Dermis microvascular lymphatic vessel endothelial cell (primary cell): ENCODE results near the gene LAMC3. TPM values are rescaled to one million over a fixed set of nuclear protein-coding genes. Genes with fewer than 3 reads are reported as not detected.
A peak's percentile ranks its signal among the peaks of the same experiment; 100 is the strongest.
"Not testable (repeated sequence)": the region's sequence is repeated elsewhere in the genome, so short reads cannot be mapped to it uniquely, and the experiment has no call there.

Experiments
- DNase-seq, 2 donors: peaks; one replicate each; pipeline versions ENCODE4 v3.0.0 to v3.0.0-alpha.2; 2010; ENCODE audit warnings: low read depth in 2 of 2
- total RNA-seq: library from RNA; depleted of rRNA; stranded (reverse); fragments of >200 nt; gene quantifications from 2 replicates; pipeline ENCODE4 v1.2.1, GENCODE V29; 2014

LAMC3 gene
- total RNA-seq, 1 donor from 2014 or later = 1.2 TPM

GRCh38 chr9:131096269-131097125, 87.5 kb downstream of the LAMC3 start, which contains the start of gene AIF1L:
TSS of gene AIF1L (plus strand) at chr9:131096531. CDS start at chr9:131096630, 99 bp downstream.
- peak in 1 of 2 donors; percentile 49 for DNase-seq

GRCh38 chr9:131097126-131097947, 88.4 kb downstream of the LAMC3 start:
- no peak for DNase-seq

GRCh38 chr9:131097948-131098278, 88.9 kb downstream of the LAMC3 start:
- no peak for DNase-seq

DNA sequence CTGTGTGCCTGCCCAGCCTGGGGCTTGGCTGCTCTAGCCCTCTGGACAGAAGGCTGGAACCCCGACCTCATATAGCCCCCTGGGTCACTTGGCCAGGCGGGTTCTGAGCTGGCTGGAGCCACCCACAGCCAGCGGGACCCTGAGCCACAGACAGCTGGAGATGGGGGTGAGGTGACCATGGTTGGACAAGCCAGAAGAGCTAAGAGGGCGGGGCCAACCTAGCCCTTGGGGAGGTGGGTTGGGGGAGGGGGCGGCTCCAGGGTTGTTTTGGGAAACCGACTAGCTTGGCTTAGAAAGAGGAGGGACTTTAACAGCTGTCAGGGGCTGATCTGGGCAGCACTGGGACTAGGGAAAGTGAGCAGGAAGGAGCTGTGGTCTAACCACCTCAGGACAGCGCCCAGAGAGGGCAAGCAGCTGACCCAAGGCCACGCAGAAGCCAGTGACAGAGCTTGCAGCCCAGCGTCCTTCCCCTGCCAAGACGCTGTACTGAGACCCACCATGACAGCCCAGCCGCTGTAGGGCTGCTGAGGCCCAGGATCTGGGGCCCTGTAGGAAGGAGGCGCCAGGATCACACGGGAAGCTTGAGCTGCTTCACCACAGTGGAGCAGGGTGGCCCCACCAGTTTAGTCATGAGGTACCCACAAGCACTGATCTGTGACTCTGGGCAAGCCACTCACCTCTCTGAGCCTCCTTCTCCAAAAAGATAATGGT, 89.6 kb downstream of the LAMC3 start:
- no peak for DNase-seq

DNA sequence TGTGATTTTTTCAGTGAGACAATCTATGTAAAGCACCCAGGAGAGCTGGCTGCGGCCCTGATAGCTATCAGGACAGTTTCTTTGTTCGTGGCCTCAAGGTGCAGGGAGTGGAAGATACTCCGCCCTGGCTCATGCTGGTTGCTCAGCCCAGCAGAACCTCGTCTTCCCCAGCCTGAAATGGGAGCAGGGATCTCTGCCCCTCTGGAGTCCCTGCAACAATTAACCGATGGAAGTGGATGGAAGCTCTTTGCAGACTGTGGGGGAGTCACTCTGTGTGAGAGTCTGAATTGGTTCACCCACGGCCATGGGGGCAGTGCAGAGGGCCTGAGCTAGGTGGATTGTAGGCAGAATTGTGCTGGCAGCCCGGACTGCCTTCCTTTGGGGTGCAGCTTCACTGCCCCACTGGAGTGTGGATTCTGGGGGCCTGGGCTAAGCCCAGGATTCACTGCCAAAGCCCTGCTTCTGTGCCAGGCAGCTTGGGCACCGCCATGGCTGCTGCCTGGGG, 90.2 kb downstream of the LAMC3 start:
- DNase-seq = no peak

- DNase-seq = not testable (repeated sequence)
These were observed 90.9 kb downstream of the LAMC3 start for GRCh38 chr9:131099845-131100244.

DNA sequence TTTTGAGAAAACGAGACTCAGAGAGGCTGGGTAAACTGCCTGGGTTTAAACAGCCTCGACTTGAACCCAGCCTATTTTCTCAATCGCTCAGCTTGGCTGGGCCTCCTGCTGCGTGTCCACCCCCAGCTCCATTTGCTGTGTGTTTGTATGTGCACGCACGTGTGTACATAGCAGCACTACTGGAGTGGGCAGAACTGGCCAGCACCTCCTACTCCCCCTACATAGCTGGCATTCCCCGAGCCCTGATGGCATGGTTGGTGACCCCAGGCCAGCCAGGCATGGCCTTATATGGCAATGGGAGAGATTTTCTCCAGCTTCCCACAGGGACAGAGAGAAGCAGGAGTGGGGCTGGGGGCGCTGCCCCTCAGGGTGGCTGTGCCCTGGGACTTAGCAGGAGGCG, 91.5 kb downstream of the LAMC3 start:
- no peak for DNase-seq

- DNase-seq = no peak
These were observed 92.4 kb downstream of the LAMC3 start for GRCh38 chr9:131101207-131101964.

- DNase-seq = no peak
These were observed 94.0 kb downstream of the LAMC3 start for GRCh38 chr9:131103024-131103423.

DNA sequence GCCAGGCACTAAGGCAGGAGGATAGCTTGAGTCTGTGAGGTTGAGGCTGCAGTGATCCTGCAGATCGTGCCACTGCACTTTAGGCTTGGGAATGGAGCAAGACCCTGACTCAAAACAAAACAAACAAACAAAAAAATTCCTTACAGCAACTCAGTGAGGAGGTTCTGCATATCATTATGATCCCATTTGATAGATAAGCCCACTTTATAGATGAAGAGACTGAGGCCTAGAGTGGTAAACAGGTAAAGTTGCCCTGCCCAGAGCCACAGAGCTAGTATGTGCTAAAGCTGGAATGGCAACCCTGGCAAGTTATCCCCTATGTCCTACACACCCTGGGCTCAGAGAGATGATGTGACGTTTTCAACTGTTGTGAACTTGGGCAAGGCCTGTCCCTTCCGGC, 94.6 kb downstream of the LAMC3 start:
- no peak for DNase-seq

DNA sequence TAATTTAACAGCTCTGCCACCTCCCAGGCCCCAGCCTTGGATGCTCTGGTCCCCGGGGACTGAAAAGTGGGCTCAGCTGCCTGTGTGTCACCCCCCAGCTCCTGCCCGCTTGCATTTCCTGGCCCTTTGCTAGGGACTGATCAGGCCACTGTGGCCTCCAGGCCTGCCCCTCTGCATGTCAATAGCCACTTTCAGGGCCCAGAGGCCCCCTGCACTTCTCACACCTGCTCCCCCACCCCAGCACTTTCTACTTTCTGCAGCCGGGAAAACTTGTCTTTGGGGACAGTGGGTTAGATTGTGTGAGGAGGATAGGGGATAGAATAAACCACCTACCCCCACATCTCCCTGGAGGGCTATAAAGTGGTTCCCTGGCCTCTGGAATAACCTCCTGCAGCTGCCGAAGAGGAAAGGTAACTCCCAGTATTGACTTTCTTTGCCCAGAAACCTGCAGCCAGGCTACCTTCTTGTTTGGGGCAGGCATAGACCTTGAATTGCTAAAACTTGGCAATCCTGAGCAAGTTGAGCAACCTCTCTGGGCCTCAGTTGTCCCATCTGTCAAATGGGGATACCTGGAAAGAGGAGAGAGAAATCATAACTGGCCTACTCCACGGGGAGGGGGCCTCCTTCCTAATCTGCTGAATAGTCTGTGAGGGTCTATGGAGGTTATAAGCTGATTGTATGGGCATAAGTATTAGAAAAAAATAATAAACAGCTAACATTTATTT, 95.2 kb downstream of the LAMC3 start:
- no peak for DNase-seq

GRCh38 chr9:131105952-131106351, 97.0 kb downstream of the LAMC3 start:
- no peak for DNase-seq

DNA sequence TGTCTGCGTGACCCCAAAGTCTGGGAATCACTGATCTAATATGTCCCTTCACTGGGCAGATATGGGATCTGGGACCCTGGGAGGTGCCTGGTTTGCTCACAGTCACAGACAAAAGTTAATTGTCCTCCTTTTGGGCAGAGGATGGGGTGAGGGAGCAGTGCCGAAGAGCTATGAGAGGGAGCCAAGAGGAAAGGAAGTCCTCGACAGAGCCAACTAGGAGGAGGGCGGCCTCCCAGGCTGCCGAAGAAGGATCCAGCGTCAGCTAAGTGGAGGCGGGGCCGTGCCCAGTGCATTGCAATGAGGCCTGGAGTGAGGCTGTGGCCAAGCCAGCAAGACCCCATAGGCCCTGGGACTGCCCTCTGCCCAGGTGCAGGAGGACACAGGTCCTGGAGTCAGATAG, 98.8 kb downstream of the LAMC3 start:
- no peak for DNase-seq

DNA sequence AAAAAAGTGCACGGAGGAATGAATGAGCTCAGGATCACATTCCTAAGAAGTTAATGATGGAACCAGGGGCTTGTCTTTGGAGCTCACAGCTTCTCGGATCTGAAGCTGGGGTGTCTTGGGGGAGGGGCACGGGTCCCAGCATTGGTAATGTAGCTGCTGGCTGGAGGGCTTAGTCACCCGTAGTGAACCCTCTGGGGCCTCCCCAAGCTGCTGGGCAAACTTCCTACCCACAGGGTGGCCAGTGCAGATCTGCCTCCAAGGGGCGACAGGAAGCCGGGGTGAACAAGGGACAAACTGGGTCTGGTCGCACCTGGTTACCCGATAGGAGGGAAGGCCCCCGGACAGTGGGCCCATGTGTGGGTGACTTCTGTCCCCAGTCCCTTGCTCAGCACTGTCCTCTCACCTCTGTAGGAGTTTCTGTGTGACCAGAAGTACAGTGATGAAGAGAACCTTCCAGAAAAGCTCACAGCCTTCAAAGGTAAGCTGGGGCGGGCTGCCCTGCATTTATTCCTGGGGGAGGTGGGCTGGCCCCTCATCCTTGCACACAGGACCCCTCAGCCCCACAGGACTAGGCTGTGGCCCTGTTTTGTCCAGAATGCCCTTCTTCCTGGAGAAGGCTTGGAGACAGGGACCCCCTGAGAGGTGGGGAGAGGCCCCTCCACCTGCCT, 102.3 kb downstream of the LAMC3 start:
- DNase-seq = no peak

DNA sequence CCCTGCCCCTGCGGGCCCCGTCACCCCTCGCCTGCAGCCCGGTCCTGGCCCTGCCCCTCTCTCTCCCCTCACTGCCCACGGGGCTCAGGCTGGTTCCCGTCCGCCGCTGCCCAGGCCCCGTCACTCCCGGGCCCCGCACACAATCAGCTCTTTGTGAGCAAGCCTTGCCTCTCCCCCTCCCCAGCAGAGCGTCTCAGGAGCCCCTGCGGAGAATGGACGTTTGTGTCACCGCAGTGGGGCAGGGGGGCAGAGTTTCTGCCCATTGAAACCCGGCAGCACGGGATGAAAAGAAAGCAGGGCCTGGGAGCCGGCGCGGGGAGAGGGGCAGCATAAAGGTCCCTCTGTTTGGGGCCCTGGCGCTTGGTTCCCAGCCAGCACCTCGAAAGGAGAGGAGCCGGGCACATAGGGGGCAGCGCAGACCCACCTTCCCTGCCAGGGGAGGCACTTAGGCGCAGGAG, 102.9 kb downstream of the LAMC3 start:
- no peak for DNase-seq

DNA sequence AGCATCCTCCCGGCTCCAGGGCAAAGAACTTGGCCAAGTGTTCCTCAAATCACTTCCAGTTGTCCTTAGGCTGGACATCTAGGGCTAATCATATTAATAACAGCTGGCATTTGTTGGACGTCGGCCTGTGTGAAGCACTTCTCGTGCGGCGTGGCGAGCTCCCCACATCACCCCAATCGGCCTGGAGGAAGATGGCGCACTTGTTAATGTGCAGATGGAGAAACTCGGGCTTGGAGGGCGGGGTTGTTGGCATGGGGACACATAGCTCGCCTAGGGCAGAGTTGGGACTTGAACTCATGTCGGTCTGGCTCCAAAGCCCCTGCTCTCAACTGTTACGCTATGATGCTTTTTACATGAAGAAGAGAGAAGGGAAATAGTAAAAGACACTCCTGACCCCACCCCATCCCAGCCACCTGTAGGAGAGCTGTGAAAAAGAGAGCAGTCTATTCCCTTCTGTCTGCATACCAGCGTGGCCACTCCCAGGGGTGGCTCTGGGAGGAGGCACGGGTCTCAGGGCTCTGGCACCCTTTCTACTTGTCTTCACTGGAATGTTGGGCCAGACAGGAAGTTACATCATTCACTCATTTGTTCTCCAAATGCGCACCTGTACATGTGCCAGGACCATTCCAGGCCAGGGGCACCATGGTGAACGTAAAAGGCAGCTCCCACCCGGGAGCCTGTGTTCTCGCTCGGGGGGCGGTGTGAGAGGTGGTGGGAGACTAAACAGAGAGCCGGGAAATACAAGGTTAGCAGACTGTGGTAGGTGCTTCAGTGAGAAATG, 103.6 kb downstream of the LAMC3 start:
- DNase-seq = no peak

DNA sequence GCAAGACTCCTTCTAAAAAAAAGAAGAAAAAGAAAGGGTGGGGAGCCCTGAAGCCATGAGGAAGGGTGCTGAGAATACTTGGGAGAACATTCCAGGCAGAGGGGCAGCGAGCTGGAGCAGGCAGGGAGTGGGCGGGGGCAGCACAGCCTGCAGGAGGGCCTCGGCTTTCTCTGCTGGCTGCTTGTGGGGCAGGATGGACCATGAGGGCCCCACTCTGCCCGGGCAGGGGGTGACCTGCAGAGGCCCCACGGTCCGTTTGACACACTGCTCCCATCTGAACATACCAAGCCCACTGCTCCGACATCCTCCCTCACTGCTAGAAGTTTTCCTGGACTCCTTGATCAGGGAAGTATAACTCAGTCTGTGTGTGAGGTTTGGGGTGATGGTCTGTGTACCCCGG, 104.7 kb downstream of the LAMC3 start:
- DNase-seq = no peak

GRCh38 chr9:131114084-131114535, 105.1 kb downstream of the LAMC3 start:
- no peak for DNase-seq

DNA sequence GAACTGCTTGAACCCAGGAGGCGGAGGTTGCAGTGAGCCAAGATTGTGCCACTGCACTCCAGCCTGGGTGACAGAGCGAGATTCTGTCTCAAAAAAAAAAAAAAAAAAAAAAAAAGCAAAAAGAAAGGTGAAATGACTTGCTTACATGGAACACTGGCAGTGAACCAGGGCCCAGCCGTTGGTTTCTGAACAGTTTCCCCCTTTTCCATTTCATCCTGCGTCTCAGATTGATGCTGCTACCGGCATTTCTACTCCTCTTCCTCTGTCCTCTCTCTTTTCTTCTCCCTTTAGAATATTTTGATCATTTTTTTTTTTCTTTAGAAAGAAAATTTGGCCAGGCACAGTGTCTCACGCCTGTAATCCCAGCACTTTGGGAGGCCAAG, 106.4 kb downstream of the LAMC3 start:
- not testable (repeated sequence) for DNase-seq
